ENCODE measurements around the gene STH. TPM values are rescaled to one million over a fixed set of nuclear protein-coding genes. Genes with fewer than 3 reads are reported as not detected.

STH gene
- total and polyA plus RNA-seq, 2 experiments from 2014 or later: not detected

DNA sequence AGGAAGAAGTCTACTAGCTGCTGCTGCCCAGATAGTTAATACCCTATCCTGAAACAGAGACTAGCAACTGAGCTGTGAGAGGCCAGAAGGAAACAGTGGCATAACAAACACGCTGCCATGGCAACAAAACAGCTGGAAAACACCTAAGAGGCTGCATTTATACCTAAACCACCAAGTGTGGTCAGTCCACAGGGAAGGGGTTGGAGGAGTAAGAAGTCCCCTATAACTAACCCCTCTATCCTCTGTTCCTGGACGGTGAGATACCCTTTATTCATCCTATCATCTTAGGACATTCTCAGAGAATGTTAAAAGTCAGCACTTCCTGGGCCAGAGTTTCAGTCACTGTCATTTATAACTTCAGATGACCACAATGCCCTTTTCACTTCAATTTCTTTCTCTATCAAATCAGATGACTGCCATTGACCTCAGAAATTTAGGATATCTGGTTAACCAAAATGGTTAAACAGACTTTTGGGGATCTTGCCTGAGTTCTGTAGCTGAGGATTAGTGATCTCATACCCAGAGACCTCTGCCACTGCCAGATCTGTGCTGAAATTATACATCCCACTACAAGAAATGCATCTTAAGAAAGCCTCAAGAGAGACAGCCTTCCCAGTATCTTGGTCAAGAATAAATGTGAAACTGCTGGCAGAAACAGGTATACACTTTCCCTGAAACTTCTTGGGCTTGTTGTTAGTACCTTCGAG lies 36.2 kb downstream of the STH start:
- Histone ChIP-seq H3K4me3 (no peak overlapping the region), H3K36me3 (peaks cover 92% of the 10 kb centered on the region), H3K27me3 (no peaks in the 10 kb centered on the region), H3K9me3 (ENCODE audit: low read depth) (no peaks in the 10 kb centered on the region), H3K4me1 (ENCODE audit: low read depth) (no peaks in the 10 kb centered on the region), H3K27ac (no peak overlapping the region)
- TF ChIP-seq, protein P1, sequence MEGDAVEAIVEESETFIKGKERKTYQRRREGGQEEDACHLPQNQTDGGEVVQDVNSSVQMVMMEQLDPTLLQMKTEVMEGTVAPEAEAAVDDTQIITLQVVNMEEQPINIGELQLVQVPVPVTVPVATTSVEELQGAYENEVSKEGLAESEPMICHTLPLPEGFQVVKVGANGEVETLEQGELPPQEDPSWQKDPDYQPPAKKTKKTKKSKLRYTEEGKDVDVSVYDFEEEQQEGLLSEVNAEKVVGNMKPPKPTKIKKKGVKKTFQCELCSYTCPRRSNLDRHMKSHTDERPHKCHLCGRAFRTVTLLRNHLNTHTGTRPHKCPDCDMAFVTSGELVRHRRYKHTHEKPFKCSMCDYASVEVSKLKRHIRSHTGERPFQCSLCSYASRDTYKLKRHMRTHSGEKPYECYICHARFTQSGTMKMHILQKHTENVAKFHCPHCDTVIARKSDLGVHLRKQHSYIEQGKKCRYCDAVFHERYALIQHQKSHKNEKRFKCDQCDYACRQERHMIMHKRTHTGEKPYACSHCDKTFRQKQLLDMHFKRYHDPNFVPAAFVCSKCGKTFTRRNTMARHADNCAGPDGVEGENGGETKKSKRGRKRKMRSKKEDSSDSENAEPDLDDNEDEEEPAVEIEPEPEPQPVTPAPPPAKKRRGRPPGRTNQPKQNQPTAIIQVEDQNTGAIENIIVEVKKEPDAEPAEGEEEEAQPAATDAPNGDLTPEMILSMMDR (IDR thresholded peaks at IDR 0.05; ENCODE audit: low read depth, low read length): no peak
- no peak for DNase-seq (ENCODE audit: low read depth in 1 of 2, low spot score in 1 of 2)

DNA sequence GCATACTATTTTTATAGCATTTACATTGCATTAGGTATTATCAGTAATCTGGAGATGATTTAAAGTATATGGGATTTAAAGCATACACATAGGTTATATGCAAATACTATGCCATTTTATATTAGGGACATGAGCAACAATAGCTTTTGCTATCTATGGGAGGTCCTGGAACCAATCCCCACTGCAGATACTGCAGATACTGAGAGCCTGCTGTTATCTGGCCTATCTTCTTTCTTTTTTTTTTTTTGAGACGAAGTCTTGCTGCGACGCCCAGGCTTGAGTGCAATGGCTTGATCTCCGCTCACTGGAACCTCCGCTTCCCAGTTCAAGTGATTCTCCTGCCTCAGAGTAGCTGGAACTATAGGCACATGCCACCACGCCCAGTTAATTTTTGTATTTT lies 37.4 kb downstream of the STH start:
- H3K27me3 ChIP-seq: no peaks in the 10 kb centered on the region
- no peak overlapping the region for H3K27ac ChIP-seq
- TF ChIP-seq, protein P1 (IDR thresholded peaks at IDR 0.05; ENCODE audit: low read depth, low read length): no peak
- no peaks in the 10 kb centered on the region for H3K9me3 ChIP-seq (ENCODE audit: low read depth)
- no peak for DNase-seq (ENCODE audit: low read depth in 1 of 2, low spot score in 1 of 2)
- H3K4me1 ChIP-seq (ENCODE audit: low read depth): no peaks in the 10 kb centered on the region
- H3K36me3 ChIP-seq: peaks cover 94% of the 10 kb centered on the region
- no peak overlapping the region for H3K4me3 ChIP-seq

DNA sequence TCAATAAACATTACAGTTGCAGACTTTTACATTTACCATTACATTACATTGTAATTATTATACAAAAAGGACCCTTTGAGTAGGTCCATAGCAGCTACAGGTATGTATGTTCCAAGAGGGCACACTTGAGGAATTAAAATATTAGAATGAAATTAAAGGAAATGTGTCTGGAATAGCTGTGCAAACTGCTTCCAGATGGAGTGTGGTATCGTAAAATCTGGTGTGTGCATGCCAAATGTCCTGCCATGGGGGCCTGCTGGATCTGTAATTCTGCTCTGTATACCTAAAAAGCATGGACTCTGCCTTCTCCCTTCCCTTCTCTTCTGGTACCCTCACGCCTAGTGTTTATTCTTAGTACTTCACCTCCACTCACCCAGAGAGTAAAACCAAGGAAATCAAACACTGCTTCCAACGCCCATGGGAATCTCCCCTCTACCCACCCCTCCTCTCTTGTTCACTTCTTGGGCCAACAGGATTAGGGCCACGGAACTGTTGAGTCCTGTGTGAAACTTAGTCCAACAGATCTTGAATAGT lies 38.7 kb downstream of the STH start:
- TF ChIP-seq, protein P1 (IDR thresholded peaks at IDR 0.05; ENCODE audit: low read depth, low read length): no peak
- H3K27me3 ChIP-seq: no peaks in the 10 kb centered on the region
- DNase-seq (ENCODE audit: low read depth in 1 of 2, low spot score in 1 of 2): no peak
- no peak overlapping the region for H3K4me3 ChIP-seq
- H3K36me3 ChIP-seq: peaks cover 91% of the 10 kb centered on the region
- no peaks in the 10 kb centered on the region for H3K9me3 ChIP-seq (ENCODE audit: low read depth)
- H3K27ac ChIP-seq: no peak overlapping the region
- no peaks in the 10 kb centered on the region for H3K4me1 ChIP-seq (ENCODE audit: low read depth)

GRCh38 chr17:46038414-46038813 lies 39.4 kb downstream of the STH start:
- H3K27me3 ChIP-seq: no peaks in the 10 kb centered on the region
- TF ChIP-seq, protein P1 (IDR thresholded peaks at IDR 0.05; ENCODE audit: low read depth, low read length): no peak
- H3K9me3 ChIP-seq (ENCODE audit: low read depth): no peaks in the 10 kb centered on the region
- no peak overlapping the region for H3K27ac ChIP-seq
- no peak for DNase-seq (ENCODE audit: low read depth in 1 of 2, low spot score in 1 of 2)
- no peaks in the 10 kb centered on the region for H3K4me1 ChIP-seq (ENCODE audit: low read depth)
- H3K4me3 ChIP-seq: no peak overlapping the region
- peaks cover 91% of the 10 kb centered on the region for H3K36me3 ChIP-seq

DNA sequence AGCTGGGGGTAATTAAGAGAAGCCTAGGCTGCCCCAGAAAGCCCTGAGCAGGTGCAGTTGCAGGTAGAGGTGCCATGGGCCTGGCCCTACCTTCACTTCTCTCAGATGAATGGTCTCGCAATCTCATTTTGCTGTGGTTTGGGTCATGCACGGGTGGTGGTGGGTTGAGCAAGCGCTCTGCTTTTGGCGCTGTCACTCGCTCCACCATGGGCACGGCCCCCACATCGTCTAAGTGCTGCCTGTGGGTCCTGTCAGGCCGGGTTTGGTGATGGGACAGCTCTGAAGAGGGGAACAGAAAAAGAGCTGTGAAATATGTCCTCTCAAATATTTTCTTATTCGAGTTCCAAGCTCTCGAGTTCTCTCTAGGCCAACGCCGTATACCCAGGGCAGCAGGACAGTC lies 39.9 kb downstream of the STH start:
- Histone ChIP-seq H3K4me1 (ENCODE audit: low read depth) (no peaks in the 10 kb centered on the region), H3K9me3 (ENCODE audit: low read depth) (no peaks in the 10 kb centered on the region), H3K36me3 (peaks cover 85% of the 10 kb centered on the region), H3K27ac (no peak overlapping the region), H3K4me3 (no peak overlapping the region), H3K27me3 (no peaks in the 10 kb centered on the region)
- TF ChIP-seq, protein P1 (IDR thresholded peaks at IDR 0.05; ENCODE audit: low read depth, low read length): no peak
- DNase-seq (ENCODE audit: low read depth in 1 of 2, low spot score in 1 of 2): no peak
